OCI-M2 (cell line): ENCODE results near the gene KCNQ1OT1.

ENCODE experiments used
- DNase-seq: peaks from one replicate; lab custom pipeline; 2025; ENCODE audit not compliant: unreplicated experiment; lab: John Stamatoyannopoulos, UW

The KCNQ1OT1 gene

DNA sequence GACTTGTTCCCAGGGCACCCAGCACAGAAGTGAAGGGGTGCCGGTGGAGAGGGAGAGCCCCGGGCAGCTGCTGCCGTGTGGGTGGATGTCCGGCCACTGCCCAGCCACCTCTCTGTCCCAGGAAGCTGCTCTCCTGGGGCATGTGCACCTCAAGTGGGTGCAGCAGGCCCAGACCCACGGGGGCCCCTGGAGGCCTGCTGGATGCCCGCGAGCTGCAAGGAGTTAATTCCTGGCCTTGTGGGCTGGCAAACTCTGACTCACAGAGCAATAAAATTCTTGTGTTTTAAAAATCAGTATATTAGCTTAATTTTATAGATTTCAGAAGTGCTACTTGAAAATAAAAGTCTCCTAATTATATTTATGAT lies 37.4 kb upstream of the KCNQ1OT1 start:
- no peak for DNase-seq

DNA sequence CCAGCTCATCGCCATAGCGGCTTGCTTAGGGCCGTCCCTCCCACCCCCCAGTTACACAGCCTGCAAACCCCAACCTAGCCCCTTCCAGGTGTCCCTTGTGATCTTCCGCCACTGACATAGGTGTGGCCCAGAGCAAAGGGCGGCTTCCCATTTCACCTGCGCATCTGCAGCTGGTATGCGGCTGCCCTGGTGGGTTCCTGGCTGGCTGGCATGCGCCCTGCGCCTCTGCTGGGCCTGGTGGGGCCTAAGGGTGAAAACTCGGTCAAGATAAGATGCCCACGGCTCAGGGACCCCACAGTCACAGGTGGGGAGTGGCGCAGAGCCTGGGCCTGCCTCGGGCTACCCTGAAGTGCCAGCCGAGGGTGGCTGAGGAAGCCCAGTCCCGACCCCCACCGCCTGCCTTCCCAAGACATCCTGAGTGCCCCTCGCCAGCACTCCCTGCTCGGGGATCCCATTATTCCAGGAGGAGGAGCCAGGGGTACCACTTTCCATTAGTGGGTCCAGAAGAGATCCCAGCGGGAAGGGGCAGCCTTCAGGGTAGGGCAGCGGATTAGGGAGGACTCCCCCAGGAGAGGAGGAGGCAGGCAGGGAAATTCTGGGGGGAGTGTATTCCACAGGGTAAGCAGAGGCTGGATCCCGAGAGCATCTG lies 36.9 kb upstream of the KCNQ1OT1 start:
- DNase-seq, result no peak

DNA sequence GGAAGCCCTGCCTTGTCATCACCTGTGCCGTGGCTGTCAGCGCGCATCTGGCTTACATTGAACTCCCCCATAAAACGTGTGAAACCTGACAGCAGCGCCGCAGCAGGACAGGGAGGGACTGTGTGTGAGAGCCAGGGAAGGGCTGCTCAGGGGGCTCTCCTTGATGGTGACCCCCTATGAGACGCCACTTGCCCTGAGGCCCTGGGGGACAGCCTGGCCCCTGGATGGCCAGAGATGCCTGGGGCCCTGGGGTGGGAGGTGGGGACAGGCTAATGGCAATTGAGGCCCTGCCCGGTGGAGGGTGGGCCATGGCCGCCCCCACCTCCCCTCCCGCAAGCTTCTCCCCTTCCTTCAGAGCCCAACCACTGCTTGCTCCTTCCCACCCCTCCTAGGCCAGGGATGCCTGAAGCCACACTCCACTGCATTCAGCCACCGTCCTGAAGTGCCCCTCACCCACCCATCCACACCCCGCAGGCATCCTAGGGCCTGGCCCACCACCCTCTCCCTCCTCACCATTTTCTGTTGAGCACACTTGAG lies 35.3 kb upstream of the KCNQ1OT1 start:
- no peak for DNase-seq

DNA sequence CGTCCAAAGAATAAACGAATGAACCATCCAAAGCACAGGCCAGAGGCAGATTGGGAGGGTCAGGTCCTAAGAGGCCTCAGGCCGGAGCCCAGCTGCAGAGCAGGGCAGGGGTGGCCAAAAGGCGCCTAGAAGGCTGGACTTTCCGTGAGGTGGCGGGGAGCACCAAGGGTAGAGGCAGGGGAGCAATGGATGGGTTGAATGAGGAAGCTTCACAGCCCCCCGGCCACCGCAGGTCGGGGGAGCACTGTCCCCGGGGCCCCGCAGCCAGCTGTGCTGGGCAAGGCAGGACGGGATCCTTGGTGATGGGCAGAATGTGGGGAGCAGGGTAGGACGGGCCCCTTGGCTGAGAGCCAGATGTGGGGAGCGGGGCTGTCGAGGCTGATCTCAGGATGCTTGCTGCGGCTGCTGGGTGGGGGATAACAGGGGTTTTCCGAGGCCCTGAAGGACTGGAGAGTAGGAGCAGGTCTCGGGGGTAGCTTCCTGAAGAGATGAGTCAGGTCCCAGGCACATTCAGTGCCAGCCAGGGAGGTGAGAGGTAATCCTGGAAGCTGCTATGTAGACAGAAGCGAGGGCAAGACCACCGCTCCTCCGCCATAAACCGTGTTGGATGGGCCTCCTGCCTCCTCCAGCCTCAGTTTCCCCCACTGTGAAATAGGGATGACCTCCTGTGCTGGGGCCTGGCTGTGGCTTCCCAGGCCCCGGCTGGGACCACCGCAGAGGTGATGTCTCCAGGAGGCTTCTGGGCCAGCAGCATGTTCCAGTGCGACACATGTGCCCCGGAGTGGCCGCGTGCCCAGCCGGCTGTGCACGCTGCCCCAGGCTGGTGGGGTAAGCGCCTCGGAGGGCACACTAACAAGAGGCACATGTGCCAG lies 34.6 kb upstream of the KCNQ1OT1 start:
- no peak for DNase-seq

DNA sequence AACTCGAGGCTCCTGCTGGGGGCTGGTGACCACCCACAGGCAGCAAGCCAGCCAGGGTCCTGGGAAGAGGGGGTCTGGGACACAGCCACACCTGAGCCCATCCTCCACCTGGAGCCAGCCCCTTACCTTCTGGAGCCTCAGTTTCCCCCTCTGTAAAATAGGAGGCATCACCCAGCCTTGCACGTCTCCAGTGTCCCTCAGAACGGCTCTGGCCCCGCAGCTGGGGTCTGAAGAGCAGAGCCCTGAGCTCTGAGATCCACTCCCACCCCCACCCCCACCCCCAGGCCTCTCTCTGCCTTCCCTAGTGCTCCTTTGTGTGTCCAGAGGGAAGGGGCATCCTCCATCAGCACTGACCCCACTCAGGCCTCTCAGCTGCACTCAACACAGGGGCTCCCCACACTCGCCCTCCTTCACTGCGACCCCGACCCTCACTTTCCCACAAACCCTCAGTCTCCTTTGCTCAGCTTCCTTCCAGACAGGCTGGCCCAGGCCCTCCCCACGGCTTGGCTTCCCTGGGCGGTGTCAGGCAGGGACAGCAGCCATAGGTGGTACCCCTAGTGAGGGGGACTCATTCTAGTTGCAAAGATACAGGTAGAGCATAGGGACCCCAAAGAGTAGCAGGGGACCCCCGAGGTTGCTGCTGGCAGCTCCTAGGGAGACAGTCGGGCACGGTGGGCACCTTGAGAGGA lies 33.3 kb upstream of the KCNQ1OT1 start:
- no peak for DNase-seq

DNA sequence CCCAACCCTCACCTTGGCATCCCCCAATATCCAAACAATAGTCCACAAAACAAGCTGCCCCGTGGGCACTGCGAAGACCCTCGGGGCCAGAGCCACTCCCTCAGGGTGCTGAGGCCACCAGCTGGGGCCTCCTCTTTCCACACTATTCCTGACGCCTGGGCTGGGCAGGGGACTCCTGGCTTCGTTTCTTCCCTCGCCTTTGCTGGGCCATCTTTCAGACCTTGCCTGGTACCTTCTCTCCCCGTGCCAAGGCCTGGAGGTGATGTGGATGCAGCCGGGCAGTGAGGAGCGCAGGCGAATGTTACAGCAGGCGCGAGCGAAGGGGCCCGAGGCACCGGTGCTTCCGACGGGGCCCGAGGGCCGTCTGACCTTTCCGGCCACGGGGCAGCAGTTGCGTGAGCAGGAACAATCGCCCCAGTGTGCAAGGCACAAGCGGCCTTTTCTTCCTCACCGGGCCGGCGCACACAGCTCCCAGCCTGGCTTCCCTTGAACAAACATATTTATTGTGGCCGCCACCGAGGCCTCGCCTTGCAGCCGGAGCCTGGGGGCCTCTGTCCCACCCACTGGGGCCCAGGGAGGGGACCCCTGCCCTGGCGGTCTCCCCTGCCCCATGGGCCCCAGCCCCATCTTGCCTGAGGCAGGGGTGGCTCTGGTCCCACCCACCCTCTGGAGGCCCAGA lies 32.6 kb upstream of the KCNQ1OT1 start:
- no peak for DNase-seq

DNA sequence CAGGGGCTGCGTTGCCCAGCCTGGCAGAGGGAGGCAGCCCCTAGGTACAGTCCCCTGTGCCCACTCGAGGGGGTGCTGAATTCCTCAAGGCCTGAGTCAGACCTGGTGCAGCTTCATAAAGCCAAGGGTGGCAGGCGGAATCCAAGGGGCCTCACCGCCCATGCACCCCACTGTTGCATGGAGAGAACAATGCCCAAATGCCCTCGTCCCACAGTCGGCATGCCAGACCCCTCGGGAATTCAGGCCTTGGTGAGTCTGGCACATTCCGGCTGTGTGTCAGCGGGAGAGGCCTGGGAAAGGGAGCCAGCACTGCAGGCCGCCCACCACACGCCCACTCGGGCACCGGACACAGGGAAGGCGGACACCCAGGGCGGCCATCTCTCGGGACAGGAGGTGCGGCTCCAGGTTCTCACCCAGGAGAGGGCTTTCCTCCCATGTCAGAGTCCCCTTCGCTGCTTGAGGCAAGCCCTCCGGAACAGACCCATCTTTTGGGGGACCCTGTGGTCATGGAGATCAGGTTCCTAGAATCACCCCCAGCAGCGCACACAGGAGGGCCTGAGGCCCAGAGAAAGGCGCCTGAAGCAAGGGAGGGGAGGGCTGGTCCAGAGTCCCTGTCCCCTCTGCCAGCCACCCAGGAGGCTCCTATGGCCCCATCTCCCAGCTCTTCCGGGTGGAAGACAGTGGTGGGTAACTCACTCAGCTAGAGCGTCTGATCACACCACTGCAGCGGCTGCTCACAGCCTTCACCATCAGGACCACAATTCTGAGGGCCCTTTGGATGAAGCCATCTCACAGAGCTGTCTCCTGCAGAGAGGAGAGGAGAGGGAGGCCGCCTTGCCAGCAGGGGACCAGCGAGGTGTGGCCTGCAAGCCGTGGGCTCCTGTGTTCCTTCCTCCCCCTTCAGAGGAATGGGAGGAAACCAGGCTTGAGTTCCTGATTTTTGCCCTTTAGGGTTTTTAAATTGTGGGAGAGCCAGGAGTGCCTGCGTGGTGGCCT lies 31.6 kb upstream of the KCNQ1OT1 start:
- no peak for DNase-seq

DNA sequence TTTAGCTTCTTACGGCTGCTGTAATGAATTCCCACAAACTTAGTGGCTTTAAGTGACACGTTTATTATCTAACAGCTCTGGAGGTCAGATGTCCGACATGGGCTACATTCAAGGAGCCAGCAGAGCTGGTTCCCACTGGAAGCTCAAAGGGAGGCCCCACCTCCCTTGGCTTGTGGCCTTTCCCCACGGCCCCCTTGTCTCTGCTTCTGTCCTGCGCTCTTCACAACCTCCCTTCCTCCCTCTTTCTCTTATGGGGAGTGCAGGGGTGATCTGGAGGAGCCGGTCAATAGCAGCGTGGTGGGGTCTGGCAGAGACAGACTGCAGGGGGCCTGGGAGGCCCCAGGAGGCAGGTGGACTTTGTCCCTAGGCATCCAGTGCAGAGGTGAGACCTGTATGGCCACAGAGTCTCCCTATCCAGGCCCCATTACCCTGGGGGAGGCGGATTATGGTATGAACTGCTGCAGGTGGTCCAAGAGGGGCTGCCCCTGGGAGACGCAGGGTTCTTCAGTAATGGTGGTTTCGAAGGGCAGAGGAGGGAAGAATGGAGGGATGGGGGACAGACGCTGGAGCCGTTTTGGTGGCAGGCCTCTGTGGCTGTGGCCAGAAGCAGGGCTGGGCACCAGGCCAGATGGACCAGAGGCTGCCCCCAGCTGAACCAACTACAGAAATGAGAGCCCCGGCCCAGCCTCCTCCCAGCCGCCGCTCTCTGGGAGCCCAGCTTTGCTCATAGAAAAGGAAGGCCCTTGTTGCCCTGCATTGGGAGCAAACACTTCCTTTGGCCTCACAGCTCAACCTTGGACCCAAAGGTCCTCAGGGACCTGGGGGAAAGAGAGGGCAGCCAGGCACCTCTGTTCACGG lies 30.7 kb upstream of the KCNQ1OT1 start:
- no peak for DNase-seq

DNA sequence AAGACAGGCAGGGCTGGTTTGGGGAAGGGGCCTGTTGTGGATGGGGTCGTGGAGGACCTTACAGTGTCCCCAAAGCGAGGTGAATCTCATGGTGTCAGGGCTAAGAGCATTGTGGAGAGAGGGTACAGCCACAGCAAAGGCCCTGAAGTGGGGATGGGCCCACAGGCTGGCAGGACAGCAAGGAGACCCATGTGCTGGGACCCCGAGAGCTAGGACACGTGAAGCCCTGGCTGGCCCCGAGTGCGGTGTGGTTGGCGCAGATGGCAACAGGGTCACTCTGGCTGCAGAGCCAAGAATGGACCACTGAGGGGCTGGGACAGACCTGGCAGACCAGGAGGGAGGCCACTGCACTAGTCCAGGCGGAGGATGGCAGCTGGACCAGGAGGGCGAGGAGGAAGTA lies 30.0 kb upstream of the KCNQ1OT1 start:
- DNase-seq, result no peak

DNA sequence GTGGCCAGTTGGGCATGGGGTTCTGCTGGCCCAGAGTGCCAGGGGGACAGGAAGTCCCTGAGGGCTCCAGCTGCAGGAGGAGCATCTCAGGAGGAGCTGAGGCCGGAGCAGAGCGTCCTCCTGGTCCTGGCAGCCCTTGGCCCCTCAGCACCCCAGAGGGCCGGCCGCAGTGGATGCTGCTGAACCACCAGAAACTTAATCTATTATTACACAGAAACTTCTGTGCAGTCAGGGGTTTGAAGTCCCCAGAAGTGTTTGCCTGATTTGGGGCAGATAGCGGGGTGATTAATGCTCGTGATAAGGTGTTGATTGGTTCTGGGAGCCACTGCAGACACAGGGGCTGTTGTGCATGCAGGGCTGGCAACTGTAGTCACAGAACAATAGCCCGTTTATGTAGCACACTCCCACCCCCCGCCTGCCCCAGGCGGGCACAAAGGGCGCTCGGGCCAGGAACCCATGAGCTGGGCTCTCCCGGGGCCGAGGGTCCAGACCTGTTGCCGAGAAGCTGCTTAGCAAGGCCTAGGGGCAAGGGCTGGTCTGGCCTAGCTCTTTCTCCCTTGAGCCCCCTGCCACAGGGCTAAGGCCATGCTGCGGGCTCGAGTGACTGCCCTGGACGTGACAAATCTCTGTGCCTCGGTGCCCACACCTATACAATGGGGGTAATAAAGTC lies 29.0 kb upstream of the KCNQ1OT1 start:
- no peak for DNase-seq

DNA sequence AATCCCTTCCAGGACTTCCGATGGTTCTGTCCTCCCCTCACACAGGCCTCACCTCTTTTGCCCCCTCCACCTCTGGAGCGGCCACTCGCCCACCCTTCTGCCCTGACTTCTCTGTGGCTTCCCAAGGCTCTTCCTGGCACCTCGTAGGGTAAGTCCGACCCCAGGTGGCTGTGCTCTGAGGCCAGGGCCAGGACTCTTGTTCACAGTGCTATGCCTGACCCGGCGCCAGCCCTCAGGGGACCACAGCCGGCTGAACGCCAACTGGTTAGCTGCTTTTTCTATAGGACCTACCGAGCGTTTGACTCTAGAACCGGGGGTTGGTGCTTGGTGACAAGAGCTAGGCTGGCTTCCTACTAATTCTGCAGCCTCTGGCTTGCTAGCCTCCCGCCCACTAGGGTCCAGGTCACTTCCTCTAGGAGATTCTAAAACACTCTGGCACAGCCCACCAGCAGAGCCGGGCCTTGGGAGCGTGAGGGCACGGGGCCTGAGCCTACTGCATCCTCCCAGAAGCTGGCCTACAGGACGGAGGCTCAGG lies 28.4 kb upstream of the KCNQ1OT1 start:
- no peak for DNase-seq

DNA sequence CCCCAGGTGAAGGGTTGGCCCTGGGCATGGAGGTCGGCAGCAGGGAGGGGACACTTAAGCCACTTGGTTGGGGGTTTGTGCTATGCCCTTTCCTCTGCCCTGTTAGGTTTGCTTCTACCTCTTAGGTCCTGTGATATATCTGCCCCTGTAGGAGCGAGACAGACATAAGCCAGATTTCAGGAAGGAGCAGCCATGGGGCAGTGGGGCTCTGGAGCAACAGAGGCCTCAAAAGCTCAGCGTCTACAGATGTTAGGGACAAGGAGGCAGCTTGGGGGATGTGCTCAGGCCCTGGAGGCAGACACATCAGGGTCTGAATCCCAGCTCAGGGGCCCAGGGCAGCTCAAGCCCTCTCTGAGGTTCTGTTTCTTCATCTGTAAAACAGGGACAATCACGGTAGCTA lies 27.2 kb upstream of the KCNQ1OT1 start:
- no peak for DNase-seq

DNA sequence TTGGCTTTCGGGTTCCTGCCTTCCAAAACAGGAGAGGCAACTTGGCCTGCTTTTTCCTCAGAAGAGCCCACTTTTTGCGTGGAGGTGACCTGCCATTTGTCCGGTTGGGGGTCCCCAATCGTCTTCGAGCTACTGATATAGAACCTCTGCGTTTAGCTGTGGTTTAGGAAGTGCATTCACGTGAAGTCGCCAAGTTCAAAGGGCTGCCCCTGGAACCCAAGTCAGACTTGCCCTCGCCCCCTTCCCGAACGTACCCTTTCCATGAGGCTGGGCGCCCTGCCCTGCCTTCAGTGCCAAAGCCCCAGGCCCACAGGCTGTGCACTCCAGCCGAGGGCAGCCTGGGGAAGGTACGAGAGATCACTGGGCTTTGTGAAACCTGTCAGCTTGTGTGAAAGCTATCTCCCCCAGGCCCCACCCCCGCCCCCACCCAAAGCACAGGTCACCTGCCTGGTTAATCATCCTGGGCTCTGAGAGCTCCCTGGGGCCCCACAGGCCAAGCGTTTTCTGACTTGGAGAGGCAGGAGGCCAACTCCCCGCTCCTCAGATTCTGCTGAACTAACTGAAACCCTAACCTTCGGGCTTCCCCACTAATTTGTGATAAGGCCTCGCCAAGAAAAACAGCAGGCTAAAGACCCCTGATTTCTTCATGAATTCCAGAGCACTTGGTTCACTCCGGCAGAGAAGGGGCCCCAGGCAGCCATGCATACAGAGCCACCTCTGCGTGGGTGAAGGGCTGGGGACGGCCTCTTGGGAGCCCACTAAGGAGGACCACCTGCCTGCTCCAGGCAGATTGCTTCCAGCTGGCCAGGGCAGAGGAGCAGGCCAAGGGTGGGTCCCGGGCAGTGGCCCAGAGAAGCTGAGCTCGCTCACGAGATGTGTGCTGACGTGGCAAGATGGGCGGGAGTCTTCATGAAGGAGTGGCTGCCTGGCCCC lies 25.8 kb upstream of the KCNQ1OT1 start:
- no peak for DNase-seq

DNA sequence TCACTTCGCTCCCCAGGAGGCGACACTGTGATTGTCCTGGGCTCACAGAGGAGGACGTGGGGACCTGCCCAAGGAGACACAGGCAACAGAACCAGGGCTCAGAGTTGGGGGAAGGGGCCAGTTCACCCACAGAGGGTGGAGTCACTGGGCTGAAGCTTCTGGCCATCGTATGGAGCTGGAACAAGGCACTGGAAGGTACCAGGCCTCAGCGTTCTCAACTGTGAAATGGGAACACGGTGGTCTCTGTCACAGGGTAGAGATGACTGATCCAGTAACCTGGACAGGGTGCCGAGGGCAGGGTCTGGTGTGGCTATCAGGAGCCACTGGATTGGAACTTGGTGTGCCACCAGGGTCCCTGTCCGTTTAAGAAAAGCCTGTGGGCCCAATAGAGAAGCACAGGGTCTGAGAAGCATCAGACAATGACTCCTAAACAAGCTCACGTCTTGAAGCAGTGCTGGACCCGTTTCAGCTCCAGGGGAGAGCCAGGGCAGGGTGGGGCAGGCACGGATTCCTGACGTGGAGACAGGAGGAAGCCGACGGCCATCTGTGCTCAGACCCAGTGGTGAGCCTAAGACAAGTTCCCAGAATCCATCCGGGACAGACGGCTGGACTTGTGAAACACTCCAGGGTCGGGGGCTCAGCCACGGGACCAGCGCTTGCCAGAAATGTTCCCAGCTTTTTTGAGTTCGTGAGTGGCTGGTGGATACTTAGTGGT lies 25.0 kb upstream of the KCNQ1OT1 start:
- no peak for DNase-seq

DNA sequence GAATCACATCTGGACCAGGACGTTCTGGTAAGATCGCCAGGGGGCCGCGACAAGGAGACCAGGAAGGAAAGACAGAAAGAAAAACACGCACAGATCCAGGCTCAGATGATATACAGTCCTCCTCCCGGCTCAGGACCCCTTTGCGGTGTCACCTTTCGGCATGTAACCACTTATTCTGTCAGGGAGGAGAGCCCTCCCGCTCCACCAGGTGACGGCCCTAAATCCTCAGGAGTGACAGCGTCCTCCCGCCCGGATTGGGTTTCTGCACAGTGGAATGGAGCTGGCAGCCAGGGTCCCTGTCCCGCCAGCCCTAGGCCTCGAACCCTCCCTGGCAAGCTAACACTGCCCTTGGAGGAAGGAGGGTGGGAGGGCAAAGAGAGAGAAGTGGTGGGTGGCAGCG lies 24.3 kb upstream of the KCNQ1OT1 start:
- no peak for DNase-seq

DNA sequence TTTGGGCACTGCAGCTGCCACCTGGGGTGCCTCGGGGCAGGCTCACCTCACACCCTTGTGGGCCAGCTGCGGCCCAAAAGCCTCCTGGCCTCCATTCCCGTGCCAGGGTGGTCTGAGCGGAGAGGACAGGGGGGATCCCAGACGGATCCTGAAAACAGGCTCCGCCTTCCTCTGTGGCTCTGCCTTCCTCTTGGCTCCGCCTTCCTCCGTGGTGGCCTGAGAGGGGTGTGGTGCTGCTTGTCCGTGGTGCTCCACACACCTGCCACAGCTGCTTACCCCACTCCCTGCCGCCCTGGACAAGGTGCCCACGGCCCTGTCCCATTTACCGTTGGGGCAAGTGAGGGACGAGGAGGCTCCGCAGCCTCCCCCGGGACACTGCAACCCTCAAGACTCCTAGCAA lies 23.2 kb upstream of the KCNQ1OT1 start:
- DNase-seq, result no peak
